ENCODE measurements around the gene CLASRP. TPM values are rescaled to one million over a fixed set of nuclear protein-coding genes. Genes with fewer than 3 reads are reported as not detected.
A peak's percentile ranks its signal among the peaks of the same experiment; 100 is the strongest.

Gene CLASRP
- total RNA-seq, 1 experiment from 2014 or later: 87.1 TPM

GRCh38 chr19:45051929-45052579 is 13.2 kb downstream of the CLASRP start:
- H3K4me1 Mint-ChIP-seq: no peaks in the 10 kb centered on the region; a peak in 2 of 4 replicates
- H3K23ac ChIP-seq (ENCODE audit: insufficient read length, low read depth, low read length): no peak overlapping the region

More at GRCh38 chr19:45051929-45052579, 13.2 kb downstream of the CLASRP start:
- no peak overlapping the region for H2BK5ac ChIP-seq (ENCODE audit: insufficient read length, low read length)
- no peaks in the 10 kb centered on the region for H3K9me3 ChIP-seq (ENCODE audit: control insufficient read depth, low read depth, low read length)
- Mint-ChIP-seq H3K4me3 (no peak overlapping the region; a peak in 1 of 5 replicates), H3K9me3 (no peaks in the 10 kb centered on the region; a peak in 1 of 5 replicates), H3K36me3 (ENCODE audit: insufficient read depth in 1 of 3, low read depth in 3 of 3) (peaks cover 23 to 53% (median 51%) of the 10 kb centered on the region in 3 experiments; a peak in 6 of 7 replicates), H3K27me3 (ENCODE audit: low read depth) (no peaks in the 10 kb centered on the region), H3K27ac (peak overlapping the region in 2 of 3 experiments; percentile 10 to 60; a peak in 4 of 7 replicates)
- H3K18ac ChIP-seq (ENCODE audit: insufficient read length, low read depth, low read length): no peak overlapping the region
- no peak overlapping the region for H3K4me2 ChIP-seq (ENCODE audit: insufficient read depth, insufficient read length, low read length)
- H4K5ac ChIP-seq (ENCODE audit: insufficient read length, low read depth, low read length): no peak overlapping the region
- H4K8ac ChIP-seq (replicated peaks; ENCODE audit: insufficient read length, low read depth, low read length): no peak overlapping the region
- no peak overlapping the region for H2BK15ac ChIP-seq (ENCODE audit: low read depth, low read length)
- H4K20me1 ChIP-seq (ENCODE audit: control insufficient read depth, insufficient read depth, insufficient read length): no peaks in the 10 kb centered on the region
- H2BK20ac ChIP-seq (ENCODE audit: low read depth, low read length, poor library complexity, severe bottlenecking): no peak overlapping the region
- no peak overlapping the region for H2BK12ac ChIP-seq (ENCODE audit: insufficient read length, low read depth, low read length)
- no peak overlapping the region for H3K9ac ChIP-seq (ENCODE audit: extremely low read depth, insufficient read length, low read length)
- TF ChIP-seq CTCF (conservative IDR thresholded peaks at IDR 0.05): no peak
- no peak overlapping the region for H3K27ac ChIP-seq (ENCODE audit: insufficient read length, low read depth, low read length)
- H3K14ac ChIP-seq (ENCODE audit: insufficient read depth, low read length): no peak overlapping the region
- H3T11ph ChIP-seq (ENCODE audit: low read length): no peak overlapping the region
- H3K27me3 ChIP-seq (ENCODE audit: insufficient read depth, low read length): no peaks in the 10 kb centered on the region
- no CpG with 5 or more reads among the region's 9 CpGs for WGBS (ENCODE audit: extremely low coverage, insufficient read length, low lambda C conversion rate)
- H3K56ac ChIP-seq (ENCODE audit: insufficient read length, low read depth, low read length): no peak overlapping the region
- no peaks in the 10 kb centered on the region for H3K4me1 ChIP-seq (ENCODE audit: insufficient read depth, low read length)
- no peak overlapping the region for H4K91ac ChIP-seq (ENCODE audit: insufficient read length, low read depth, low read length)
- H3K4ac ChIP-seq (ENCODE audit: low read depth, low read length): no peak overlapping the region
- H2AFZ ChIP-seq (ENCODE audit: low read length): no peak overlapping the region
- DNase-seq: no peak
- H3K79me1 ChIP-seq (ENCODE audit: insufficient read depth, low read depth, low read length, poor library complexity, severe bottlenecking): no peaks in the 10 kb centered on the region
- H2AK5ac ChIP-seq (ENCODE audit: insufficient read length, low read length): no peak overlapping the region
- H3K79me2 ChIP-seq (ENCODE audit: insufficient read depth, low read length): no peaks in the 10 kb centered on the region; the same call in 1 of the 2 replicates
- H3K23me2 ChIP-seq (ENCODE audit: insufficient read length, low read depth, low read length, poor library complexity, severe bottlenecking): no peaks in the 10 kb centered on the region
- no peak overlapping the region for H2BK120ac ChIP-seq (ENCODE audit: low read depth, low read length, poor library complexity, severe bottlenecking)
